Mononuclear cell (primary cell): ENCODE measurements around the gene UBAP2. TPM values are rescaled to one million over a fixed set of nuclear protein-coding genes. Genes with fewer than 3 reads are reported as not detected.
"Not testable (repeated sequence)": the region's sequence is repeated elsewhere in the genome, so short reads cannot be mapped to it uniquely, and the experiment has no call there.

Source experiments
- H3K27me3 ChIP-seq: 2 replicates; pipeline ENCODE4 v1.6.0; 2011; ENCODE audit warnings: low read length, control low read depth; ENCODE audit not compliant: insufficient read depth
- H3K4me1 ChIP-seq: 2 replicates; pipeline ENCODE4 v1.5.1; 2011; ENCODE audit warnings: mild to moderate bottlenecking, low read length, control low read depth; ENCODE audit not compliant: insufficient read depth
- H3K4me3 ChIP-seq: 2 replicates; pipeline ENCODE4 v1.5.1; 2011; ENCODE audit warnings: mild to moderate bottlenecking, low read length, moderate library complexity
- H3K9me3 ChIP-seq: 2 replicates; pipeline ENCODE4 v1.5.1; 2011; ENCODE audit warnings: low read depth, mild to moderate bottlenecking, control low read depth, low read length
- total RNA-seq: library from RNA; depleted of rRNA; stranded (reverse); fragments of >200 nt; gene quantifications from one replicate; pipeline ENCODE4 v1.2.3, GENCODE V29; 2012

Gene UBAP2
- total RNA-seq, 1 donor: 27.7 TPM

DNA sequence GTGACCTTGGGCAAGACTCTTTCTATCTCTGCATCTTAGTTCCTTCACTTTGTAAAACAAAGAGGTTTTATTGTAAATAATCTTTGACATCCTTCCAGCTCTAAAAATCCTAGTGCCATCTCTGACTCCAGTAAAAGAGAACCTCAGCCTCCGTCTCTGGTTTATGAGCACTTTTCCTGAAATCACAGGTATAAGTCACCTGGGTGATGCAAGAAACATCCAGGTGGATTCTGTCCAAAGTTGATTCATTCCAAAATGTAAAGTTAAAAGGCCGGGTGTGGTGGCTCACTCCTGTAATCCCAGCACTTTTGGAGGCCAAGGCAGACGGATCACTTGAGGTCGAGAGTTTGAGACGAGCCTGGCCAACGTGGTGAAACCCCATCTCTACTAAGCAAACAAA, 21.1 kb upstream of the UBAP2 start:
- H3K9me3 ChIP-seq: no peaks in the 10 kb centered on the region
- no peak overlapping the region for H3K4me3 ChIP-seq
- no peaks in the 10 kb centered on the region for H3K27me3 ChIP-seq
- no peaks in the 10 kb centered on the region for H3K4me1 ChIP-seq

DNA sequence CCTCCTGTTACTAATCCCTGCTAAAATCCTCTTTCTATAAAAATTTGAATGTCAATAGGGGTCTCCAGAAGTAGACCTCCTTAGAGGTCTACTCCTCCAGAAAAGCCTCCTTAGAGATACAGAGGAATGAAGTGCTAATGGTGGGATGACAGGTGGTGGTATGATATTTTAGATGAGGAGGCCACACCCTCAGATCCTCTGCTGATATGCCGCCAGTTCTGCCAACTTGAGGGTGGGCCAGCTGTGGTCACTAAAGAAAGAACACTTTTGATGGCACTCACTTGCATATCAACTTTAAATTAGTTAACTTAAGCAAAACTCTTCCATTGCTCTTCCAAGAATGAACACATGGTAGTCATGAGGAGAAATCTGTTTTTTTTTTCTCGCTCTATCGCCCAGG, 16.9 kb upstream of the UBAP2 start:
- H3K27me3 ChIP-seq: no peaks in the 10 kb centered on the region
- no peak overlapping the region for H3K4me3 ChIP-seq
- H3K4me1 ChIP-seq: no peaks in the 10 kb centered on the region
- H3K9me3 ChIP-seq: no peaks in the 10 kb centered on the region

DNA sequence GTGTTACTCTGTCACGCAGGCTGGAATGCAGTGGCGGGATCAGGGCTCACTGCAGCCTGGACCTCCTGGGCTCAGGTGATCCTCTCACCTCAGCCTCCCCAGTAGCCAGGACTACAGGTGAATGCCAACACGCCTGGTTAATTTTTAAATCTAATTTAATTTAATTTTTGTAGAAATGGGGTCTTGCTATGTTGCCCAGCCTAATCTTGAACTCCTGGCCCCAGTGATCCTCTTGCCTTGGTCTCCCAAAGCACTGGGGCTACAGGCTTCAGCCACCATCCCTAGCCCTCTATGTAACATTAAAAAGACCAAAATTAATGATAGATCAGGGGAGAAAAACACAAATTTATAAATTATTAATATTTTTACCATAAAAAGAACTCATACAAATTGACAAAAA, 11.3 kb upstream of the UBAP2 start:
- Histone ChIP-seq H3K27me3 (no peaks in the 10 kb centered on the region), H3K4me1 (no peaks in the 10 kb centered on the region), H3K9me3 (no peaks in the 10 kb centered on the region), H3K4me3 (no peak overlapping the region)

DNA sequence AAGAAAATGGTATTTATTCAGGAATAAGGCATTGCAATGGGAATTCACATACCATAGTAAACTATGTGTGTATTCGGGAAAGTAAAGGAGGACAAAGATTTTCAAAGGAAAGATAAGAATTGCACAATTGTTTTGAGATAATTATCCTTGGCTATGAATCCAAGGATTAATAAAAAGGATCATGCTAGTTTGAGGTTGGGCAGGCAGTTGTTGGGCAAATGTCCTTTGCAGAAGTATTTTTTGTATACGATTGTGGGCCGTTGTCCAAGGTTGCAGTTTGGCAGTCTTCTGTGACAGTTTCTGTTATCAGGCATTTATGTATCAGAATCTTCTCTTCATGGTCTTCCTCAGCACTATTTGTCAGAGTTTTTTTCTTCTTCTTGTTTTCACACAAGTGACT, 10.6 kb upstream of the UBAP2 start:
- Histone ChIP-seq H3K4me1 (no peaks in the 10 kb centered on the region), H3K9me3 (no peaks in the 10 kb centered on the region), H3K4me3 (no peak overlapping the region), H3K27me3 (no peaks in the 10 kb centered on the region)

DNA sequence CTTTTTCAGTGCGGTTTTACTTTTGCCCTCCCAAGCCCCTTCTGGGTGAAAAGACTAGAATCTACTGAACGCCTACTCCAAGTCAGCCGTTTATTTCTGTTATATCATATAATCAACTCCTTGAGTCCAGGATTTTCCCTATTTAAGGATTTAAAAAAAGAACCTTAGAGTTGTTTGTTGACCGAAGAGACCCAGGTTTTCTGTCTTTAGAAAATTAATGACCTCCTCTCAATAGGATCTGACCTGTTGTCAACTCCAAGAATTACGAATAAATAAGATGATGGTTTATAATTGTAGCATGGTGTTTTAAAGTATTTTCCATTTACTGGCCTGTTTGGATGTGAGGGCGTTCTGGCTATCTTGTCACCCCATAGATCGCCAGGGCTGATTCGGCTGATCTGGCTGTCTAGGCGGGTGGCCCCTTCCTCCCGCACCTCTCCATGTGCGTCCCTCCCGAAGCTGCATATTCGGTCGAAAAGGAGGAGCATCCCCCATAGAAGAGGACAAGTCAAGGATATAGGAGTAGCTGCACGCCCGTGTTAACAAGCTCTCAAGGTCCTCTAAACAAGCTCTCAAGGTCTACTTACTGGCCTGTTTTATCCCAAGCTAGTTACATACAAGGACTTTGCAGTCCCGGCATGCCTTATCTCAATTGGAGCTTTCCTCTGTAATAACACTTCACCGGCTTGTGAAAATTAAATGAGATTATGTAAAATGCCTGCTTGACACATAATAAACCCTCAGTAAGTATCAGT, 1.1 kb upstream of the UBAP2 start:
- Histone ChIP-seq H3K27me3 (no peaks in the 10 kb centered on the region), H3K9me3 (no peaks in the 10 kb centered on the region), H3K4me1 (peaks cover 27% of the 10 kb centered on the region), H3K4me3 (peak overlapping the region; percentile 86)

DNA sequence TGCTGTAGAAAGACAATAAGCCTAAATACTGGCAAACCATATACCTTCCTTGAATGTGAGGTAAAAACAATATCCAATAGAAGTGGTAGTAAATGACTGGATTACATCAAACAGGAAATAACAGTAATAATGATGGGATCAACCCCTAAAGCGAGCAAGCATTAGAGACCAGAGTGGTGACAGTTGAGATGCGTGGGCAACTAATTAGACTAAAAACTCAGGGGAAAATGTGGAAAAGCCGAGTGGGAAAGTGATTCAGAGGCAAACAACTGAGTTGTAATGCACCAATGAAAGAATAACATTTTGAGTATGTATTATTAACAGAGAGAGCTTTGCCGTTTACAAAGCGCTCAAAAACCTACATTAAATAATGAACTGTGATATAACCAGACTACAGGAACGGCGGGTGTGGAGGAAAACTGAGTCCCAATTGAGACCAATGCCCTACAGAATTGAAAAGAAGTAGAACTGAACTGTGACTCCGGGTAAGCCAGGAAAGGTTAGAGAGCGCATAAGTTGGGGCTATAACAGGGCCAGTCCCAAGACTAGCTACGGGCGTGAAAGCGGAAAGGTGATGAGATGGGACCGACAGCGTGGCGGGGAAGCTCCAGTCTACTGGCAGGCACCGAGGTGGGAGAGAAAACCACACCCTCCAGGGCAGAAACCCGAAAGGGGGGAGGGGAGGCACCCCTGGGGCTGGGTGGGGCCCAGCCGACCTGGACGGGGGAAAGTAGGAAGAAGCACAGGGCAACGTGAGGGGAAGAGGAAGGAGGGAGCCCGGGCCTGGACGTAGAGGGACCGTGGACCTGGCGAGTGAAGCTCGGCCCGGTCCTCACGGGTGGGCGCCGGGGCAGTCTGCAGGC, 592 bp downstream of the UBAP2 start:
- peak overlapping the region; percentile 86 for H3K4me3 ChIP-seq
- H3K9me3 ChIP-seq: no peaks in the 10 kb centered on the region
- H3K27me3 ChIP-seq: no peaks in the 10 kb centered on the region
- peaks cover 27% of the 10 kb centered on the region for H3K4me1 ChIP-seq

DNA sequence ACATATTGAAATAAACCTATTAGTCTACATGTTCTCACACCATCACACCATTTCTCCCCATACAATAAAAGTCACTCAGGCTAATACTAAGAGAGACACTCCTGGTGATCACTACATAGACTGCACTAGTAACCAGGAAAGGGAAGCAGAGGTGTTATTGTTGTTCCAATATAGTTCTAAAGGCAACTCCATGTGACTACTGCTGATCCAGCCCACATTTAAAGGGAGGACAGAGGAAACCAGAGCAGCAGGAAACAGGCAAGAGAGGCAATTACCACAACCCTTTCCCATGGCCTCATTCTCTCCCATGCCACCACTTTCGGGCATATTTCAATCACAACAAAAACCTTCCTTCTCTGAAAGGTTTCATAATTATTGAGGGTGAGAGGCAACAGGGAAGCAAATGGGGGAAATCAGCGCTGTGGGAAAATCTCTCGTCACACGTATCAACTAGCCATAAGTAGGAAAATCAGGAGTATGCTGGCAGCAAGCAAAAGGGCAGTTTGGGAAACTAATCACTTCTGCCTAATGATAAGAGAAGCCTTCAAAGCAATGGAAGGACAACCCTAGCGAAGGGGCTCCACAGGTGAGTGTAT, 1.8 kb downstream of the UBAP2 start:
- Histone ChIP-seq H3K4me3 (no peak overlapping the region), H3K27me3 (no peaks in the 10 kb centered on the region), H3K9me3 (no peaks in the 10 kb centered on the region), H3K4me1 (peaks cover 27% of the 10 kb centered on the region)

DNA sequence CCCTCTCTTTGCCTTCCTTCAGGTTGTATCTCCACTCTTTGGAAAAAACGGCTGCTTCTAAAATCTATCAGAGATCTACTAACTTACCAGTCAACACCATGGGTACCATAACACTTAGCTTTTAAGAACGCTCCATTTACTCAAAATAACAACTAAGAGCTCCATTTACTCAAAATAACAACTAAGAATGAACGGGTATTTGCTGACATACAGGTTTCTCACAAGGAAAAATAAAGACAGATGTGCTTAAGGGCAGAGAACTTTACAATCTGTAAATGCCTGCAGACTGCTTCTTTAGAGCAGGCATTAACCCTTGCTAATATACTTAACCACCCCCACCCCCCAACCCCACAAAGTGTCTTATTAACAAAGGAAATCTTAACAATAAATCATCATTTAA, 2.8 kb downstream of the UBAP2 start:
- H3K9me3 ChIP-seq: no peaks in the 10 kb centered on the region
- no peak overlapping the region for H3K4me3 ChIP-seq
- peaks cover 27% of the 10 kb centered on the region for H3K4me1 ChIP-seq
- H3K27me3 ChIP-seq: no peaks in the 10 kb centered on the region

DNA sequence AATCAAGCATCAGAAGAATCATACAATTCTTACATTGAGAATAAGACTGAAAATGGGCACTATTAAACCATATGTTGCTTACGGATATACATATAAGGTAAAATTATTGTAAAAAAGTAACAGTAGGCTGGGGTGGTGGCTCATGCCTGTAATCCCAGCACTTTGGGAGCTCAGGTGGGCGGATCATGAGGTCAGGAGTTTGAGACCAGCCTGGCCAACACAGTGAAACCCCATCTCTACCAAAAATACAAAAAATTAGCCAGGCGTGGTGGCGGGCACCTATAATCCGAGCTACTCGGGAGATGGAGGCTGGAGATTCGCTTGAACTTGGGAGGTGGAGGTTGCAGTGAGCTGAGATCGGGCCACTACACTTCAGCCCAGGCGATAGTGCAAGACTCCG, 6.6 kb downstream of the UBAP2 start:
- not testable (repeated sequence) for H3K9me3 ChIP-seq, H3K4me1 ChIP-seq, H3K27me3 ChIP-seq, H3K4me3 ChIP-seq

DNA sequence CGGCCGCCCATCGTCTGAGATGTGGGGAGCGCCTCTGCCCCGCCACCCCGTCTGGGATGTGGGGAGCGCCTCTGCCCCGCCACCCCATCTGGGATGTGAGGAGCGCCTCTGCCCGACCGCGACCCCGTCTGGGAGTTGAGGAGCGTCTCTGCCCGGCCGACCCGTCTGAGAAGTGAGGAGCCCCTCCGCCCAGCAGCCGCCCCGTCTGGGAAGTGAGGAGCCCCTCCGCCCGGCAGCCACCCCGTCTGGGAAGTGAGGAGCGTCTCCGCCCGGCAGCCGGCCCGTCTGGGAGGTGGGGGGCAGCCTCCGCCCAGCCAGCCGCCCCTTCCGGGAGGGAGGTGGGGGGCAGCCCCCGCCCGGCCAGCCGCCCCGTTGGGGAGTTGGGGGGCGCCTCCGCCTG, 9.8 kb downstream of the UBAP2 start:
- not testable (repeated sequence) for H3K27me3 ChIP-seq, H3K4me3 ChIP-seq, H3K9me3 ChIP-seq, H3K4me1 ChIP-seq

DNA sequence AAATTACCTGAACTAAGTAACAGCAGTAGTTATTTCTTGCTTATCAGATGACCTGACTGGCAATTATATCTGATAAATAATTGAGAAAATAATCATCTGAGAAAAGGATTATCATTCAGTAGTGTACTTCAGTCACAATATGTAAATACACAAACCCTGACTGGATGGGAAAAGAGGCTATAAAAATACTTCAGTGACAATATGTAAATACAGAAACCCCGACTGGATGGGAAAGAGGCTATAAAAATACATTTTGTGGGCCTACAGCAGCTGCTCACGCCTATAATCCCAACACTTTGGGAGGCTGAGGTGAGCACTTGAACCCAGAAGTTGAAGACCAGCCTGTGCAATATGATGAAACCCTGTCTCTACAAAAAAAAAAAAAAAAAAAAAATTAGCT, 11.1 kb downstream of the UBAP2 start:
- Histone ChIP-seq H3K27me3 (no peaks in the 10 kb centered on the region), H3K4me1 (no peaks in the 10 kb centered on the region), H3K9me3 (no peaks in the 10 kb centered on the region), H3K4me3 (no peak overlapping the region)

DNA sequence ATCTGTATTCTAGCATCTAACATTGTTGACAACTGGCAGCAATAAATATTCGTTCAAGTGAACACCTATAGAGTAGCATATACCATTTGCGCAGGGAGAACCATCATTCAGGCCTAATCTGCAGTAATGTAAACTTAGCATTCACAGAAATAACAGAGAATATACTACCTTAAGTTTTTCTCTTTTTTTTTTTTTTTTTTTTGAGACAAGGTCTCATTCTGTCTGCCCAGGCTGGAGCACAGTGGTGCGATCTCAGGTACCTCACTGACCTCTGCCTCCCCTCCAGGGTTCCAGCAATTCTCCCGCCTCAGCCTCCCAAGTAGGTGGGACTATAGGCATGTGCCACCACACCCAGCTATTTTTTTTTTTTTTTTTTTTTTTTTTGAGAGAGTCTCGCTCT, 12.1 kb downstream of the UBAP2 start:
- Histone ChIP-seq H3K27me3 (no peaks in the 10 kb centered on the region), H3K9me3 (no peaks in the 10 kb centered on the region), H3K4me3 (no peak overlapping the region), H3K4me1 (no peaks in the 10 kb centered on the region)

DNA sequence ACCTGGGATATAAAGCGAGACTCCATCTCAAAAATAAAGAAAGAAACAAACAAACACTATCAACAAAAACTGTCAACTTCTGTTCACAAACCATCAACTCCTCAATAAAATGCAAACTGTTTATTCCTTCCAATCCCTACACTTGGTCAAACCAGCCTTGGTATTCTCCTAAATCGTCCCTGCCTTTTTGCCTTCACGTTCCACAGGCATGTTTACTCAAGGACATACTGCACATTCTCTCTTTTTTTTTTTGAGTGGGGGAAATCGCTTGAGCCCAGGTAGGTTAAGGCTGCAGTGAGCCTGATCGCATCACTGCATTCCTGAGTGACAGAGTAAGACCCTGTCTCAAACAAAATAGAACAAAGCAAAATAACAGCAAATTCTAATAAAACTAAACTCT, 13.0 kb downstream of the UBAP2 start:
- Histone ChIP-seq H3K9me3 (no peaks in the 10 kb centered on the region), H3K4me1 (no peaks in the 10 kb centered on the region), H3K27me3 (no peaks in the 10 kb centered on the region), H3K4me3 (no peak overlapping the region)

DNA sequence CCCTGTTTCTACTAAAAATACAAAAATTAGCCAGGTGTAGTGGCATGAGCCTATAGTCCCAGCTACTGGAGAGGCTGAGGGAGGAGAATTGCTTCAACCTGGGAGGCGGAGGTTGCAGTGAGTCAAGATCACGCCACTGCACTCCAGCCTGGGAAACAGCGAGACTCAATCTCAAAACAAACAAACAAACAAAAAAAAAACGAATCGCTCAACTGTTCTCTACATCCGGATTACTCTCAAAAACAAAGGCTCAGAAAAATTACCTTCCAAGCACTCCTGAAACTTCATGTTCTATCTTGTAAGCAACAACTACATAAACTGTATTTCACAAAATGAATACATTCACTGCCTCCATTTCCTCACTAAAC, 14.0 kb downstream of the UBAP2 start:
- Histone ChIP-seq H3K4me1 (no peaks in the 10 kb centered on the region), H3K4me3 (no peak overlapping the region), H3K9me3 (no peaks in the 10 kb centered on the region), H3K27me3 (no peaks in the 10 kb centered on the region)

DNA sequence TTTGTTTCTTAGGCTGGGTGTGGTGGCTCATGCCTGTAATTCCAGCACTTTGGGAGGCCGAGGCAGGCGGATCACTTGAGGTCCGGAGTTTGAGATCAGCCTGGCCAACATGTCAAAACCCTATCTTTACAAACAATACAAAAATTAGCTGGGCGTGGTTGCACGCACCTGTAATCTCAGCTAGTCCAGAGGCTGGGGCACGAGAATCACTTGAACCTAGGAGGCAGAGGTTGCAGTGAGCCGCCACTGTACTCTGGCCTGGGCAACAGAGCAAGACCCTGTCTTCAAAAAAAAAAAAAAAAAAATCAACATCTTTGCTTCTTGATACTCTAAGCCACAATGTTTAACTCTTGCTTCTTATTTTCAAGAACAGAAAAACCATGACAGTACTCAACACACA, 16.1 kb downstream of the UBAP2 start:
- no peaks in the 10 kb centered on the region for H3K4me1 ChIP-seq
- H3K27me3 ChIP-seq: no peaks in the 10 kb centered on the region
- H3K9me3 ChIP-seq: no peaks in the 10 kb centered on the region
- no peak overlapping the region for H3K4me3 ChIP-seq
